ENCODE data around the gene RFLNA. TPM values are rescaled to one million over a fixed set of nuclear protein-coding genes. Genes with fewer than 3 reads are reported as not detected.

Gene RFLNA
- total RNA-seq, 4 donors from 2014 or later, result 0.72 to 1.6 (median 0.82) TPM

DNA sequence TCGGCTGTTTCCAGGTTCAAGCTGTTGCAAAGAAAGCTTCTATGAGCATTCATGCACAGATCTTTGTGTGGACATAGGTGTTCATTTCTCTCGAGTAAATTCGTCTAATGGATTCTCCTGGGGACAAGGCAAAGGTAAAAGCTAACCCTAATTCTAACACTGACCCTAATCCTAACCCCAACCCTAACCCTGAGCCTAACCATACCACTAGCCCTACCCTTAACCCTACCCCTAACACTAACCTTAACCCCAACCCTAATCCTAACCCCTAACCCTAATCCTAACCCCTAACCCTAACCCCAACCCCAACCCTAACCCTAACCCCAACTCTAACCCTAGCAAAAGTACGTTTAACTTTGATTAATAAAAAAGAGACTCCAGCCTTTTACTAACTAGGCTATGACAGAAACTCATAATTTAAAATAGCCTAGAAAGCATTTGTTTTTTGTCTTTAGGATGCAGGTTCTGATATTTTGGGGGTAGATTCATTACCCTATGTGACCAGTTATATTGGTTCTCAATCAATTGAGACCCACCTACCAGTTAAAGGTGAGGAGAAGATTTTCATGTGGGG is 27.6 kb upstream of the RFLNA start:
- no peak for DNase-seq (ENCODE audit: low spot score in 2 of 2)
- TF ChIP-seq, protein P1, sequence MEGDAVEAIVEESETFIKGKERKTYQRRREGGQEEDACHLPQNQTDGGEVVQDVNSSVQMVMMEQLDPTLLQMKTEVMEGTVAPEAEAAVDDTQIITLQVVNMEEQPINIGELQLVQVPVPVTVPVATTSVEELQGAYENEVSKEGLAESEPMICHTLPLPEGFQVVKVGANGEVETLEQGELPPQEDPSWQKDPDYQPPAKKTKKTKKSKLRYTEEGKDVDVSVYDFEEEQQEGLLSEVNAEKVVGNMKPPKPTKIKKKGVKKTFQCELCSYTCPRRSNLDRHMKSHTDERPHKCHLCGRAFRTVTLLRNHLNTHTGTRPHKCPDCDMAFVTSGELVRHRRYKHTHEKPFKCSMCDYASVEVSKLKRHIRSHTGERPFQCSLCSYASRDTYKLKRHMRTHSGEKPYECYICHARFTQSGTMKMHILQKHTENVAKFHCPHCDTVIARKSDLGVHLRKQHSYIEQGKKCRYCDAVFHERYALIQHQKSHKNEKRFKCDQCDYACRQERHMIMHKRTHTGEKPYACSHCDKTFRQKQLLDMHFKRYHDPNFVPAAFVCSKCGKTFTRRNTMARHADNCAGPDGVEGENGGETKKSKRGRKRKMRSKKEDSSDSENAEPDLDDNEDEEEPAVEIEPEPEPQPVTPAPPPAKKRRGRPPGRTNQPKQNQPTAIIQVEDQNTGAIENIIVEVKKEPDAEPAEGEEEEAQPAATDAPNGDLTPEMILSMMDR (IDR thresholded peaks at IDR 0.05), result no peak
- no peak for TF ChIP-seq POLR2A (IDR thresholded peaks at IDR 0.05)
- 67 to 84% methylated on average over 4 of the region's 4 CpGs for WGBS, 2 donors
- H3K4me3 ChIP-seq (ENCODE audit: low read depth, poor library complexity, severe bottlenecking), result no peak overlapping the region
- intact Hi-C loops (cut with DNase I; ENCODE audit: low total_unique reads), result no loop called here

GRCh38 chr12:124270671-124271070 is 24.2 kb upstream of the RFLNA start:
- intact Hi-C loops (cut with DNase I; ENCODE audit: low total_unique reads), result no loop called here
- no peak for TF ChIP-seq POLR2A (IDR thresholded peaks at IDR 0.05)
- TF ChIP-seq, protein P1 (IDR thresholded peaks at IDR 0.05), result no peak
- 90 to 96% methylated on average over 6 of the region's 6 CpGs for WGBS, 2 donors
- DNase-seq (ENCODE audit: low spot score in 2 of 2), result no peak
- H3K4me3 ChIP-seq (ENCODE audit: low read depth, poor library complexity, severe bottlenecking), result no peak overlapping the region

- H3K4me3 ChIP-seq (ENCODE audit: low read depth, poor library complexity, severe bottlenecking), result no peak overlapping the region
- DNase-seq (ENCODE audit: low spot score in 2 of 2), result no peak
- 96 to 97% methylated on average over 3 of the region's 3 CpGs for WGBS, 2 donors
- intact Hi-C loops (cut with DNase I; ENCODE audit: low total_unique reads), result no loop called here
- no peak for TF ChIP-seq POLR2A (IDR thresholded peaks at IDR 0.05)
- TF ChIP-seq, protein P1 (IDR thresholded peaks at IDR 0.05), result no peak
These were observed 21.3 kb upstream of the RFLNA start for GRCh38 chr12:124273630-124274029.

- TF ChIP-seq, protein P1 (IDR thresholded peaks at IDR 0.05), result no peak
- TF ChIP-seq POLR2A (IDR thresholded peaks at IDR 0.05), result no peak
- 86 to 88% methylated on average over 2 of the region's 2 CpGs for WGBS, 2 donors
- intact Hi-C loops (cut with DNase I; ENCODE audit: low total_unique reads), result no loop called here
- H3K4me3 ChIP-seq (ENCODE audit: low read depth, poor library complexity, severe bottlenecking), result no peak overlapping the region
- DNase-seq (ENCODE audit: low spot score in 2 of 2), result no peak
These were observed 18.6 kb upstream of the RFLNA start for GRCh38 chr12:124276337-124276736.

- DNase-seq (ENCODE audit: low spot score in 2 of 2), result no peak
- H3K4me3 ChIP-seq (ENCODE audit: low read depth, poor library complexity, severe bottlenecking), result no peak overlapping the region
- intact Hi-C loops (cut with DNase I; ENCODE audit: low total_unique reads), result no loop called here
- TF ChIP-seq, protein P1 (IDR thresholded peaks at IDR 0.05), result no peak
- no peak for TF ChIP-seq POLR2A (IDR thresholded peaks at IDR 0.05)
- 36 to 43% methylated on average over 14 to 16 of the region's 16 CpGs for WGBS, 2 donors
These were observed 17.3 kb upstream of the RFLNA start for GRCh38 chr12:124277394-124278241.

All from lower leg skin (tissue), 4 donors.